HG03095 (cell line): Measurements from ENCODE around the gene LMTK3.
"Not testable (repeated sequence)": the region's sequence is repeated elsewhere in the genome, so short reads cannot be mapped to it uniquely, and the experiment has no call there.

Experiments used
- ATAC-seq: cut with Tn5 transposase; IDR thresholded peaks from one replicate; pipeline ENCODE4 v1.9.1; 2021; ENCODE audit warnings: moderate library complexity; ENCODE audit not compliant: unreplicated experiment

The LMTK3 gene

DNA sequence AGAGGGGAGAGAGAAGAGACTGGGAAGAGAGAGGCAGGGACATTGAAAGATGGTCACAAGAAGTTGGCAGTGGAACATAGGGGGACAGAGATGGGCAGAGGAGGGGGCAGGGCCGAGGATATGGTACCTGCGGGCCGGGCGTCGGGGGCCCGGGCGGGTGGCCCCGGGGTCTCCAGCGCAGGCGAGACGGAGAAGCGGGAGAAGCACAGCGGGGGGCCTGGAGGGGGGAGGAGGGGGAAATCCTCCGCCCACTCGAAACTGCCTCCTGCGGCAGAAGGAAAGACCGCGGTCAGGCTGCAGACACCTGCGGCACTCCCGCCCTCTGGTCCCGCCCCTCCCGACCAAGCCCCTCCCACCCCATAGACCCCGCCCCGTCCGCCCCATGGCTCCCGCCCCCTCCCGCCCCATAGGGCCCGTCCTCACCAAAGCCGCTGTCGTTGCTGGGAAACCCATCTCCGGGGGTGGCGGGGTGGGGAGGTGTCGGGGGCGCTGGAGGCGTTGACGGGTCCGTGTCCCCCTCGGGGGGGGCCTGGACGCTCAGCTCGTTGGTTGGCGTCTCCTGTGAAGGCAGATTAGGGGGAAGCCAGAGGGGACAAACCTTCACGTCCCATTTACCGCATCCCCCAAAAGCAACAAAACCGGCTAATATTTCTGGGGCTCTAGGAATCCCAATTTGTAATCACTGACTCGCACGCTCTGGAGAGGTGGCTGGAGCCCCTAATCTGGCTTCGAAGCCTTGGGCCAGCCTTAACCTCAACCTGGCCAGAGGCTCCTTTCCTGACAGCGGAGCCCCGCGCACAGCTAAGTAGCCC is 20.4 kb downstream of the LMTK3 start:
- no peak for ATAC-seq

DNA sequence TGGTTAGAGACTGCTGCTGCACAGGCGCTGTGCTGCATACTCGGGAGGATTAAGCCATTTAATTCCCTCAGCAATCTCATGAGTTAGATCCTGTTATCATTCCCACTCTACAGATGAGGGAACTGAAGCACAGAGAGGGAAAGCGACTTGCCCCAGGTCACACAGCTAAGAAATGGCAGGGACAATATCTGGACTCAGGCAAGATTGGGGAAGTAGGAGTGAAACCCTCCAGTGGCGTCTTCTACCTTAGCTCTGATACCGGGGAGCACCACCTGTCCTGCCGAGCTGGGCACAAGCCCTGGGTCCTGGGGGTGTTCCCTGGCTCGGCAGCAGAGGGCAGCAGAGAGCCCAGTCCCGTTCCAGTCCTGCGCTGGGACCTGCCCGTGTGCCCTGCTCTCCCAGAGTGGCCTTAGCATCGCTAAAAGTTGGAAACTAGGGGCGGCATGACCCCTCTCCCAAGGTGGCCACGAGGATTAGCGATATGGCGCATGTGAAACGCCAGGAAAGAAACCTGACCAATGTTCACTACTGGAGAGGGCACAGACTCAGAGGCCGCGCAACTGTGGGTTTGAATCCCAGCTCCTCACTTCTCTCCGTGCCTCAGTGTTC is 21.9 kb downstream of the LMTK3 start:
- ATAC-seq = no peak

GRCh38 chr19:48488478-48488877 is 23.2 kb downstream of the LMTK3 start:
- ATAC-seq = not testable (repeated sequence)

GRCh38 chr19:48487948-48488347 is 23.7 kb downstream of the LMTK3 start:
- no peak for ATAC-seq

GRCh38 chr19:48487544-48487943 is 24.1 kb downstream of the LMTK3 start:
- no peak for ATAC-seq

- ATAC-seq = not testable (repeated sequence)
Observed at GRCh38 chr19:48486706-48487105, 24.9 kb downstream of the LMTK3 start.

DNA sequence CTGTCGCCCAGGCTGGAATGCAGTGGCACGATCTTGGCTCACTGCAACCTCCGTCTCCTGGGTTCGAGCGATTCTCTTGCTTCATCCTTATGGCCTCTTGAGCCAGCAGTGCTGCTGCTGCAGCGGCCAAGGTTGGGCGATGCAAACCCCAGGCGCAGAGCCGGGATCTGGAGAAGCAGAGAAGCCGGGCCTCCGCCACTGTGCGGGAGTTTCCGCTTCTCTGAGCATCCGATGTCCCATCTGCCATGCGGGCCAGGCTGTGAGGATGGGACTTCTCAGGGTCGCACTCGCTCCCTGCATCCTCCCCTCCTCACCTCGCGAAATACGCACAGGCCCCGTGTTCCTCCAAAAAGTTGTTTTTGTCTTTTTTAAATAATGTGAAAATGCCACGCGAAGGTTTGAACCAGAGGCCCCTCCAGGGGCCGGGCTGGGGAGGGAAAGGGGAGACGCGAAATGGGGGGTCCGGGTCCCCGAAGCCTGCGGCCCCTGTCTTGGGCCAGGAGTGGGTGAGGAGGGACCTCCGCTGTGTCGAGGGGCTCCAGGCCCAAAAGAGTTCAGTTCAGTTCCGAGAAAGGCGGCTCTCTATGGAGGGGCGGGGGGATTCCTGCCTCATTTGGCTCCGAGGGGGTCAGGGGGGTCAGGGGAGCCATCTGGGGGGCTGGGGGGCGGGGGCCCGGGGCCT is 26.6 kb downstream of the LMTK3 start:
- no peak for ATAC-seq

DNA sequence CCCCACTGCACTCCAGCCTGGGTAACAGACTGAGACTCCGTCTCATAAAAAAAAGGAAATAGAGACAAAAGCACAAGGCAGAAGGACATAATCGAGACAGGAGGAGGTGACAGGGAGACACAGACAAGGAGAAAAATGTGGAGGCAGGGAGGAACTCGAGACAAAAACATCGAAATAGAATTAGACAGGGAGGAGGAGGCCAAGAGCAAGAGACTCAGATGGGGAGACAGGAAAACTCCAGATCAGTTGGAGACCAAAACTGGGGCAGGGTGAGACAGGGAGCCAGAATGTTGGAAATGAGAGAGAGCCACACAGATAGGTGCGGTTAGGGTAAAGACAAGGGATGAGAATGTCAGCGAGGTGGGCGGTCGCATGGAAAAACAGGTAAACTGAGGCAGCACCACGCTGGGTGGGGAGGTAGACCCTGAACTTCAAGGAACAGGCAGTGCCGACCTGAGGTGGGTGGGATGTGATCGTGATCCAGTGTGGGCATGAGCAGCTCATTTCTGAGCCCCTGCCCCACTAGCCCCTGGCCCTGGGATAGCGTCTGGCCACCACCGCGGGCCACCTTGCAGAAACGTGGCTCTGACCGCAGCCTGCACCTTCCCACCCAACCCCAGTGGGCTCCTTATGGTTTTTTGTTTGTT is 27.3 kb downstream of the LMTK3 start:
- no peak for ATAC-seq

- no peak for ATAC-seq
Observed at GRCh38 chr19:48483301-48483700, 28.3 kb downstream of the LMTK3 start.

DNA sequence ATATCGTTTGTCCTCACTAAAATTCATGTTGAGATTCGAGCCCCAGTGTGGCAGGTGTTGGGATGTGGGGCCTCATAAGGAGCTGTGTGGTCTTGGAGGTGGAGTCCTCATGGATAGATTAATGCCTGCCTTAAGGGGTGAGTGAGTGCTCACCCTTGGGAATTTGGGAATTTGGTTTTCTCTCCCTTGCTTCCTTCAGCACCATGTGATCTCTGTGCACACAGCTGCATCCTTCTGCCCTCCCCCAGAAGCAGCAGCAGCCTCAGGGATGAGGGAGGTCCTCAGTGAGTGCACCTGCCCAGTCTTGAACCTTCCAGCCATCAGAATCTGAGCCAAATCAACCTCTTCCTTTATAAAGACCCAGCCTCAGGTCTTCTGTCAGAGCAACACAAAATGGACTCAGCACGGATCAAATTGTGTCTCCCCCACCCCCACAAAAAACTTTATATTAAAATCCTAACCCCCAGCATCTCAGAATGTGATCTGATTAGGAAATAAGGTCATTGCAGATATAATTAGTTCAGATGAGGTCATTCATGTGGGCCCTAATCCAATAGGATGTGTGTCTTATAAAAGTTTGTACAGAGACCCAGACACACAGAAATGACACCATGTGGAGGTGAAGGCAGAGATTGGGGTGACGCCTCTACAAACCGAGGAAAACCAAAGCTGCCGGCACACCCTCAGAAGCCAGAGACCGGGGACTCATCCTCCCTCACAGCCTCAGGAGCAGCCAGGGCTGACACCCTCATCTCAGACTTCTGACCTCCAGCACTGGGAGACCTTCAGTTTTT is 29.6 kb downstream of the LMTK3 start:
- no peak for ATAC-seq

GRCh38 chr19:48480558-48481500 is 30.8 kb downstream of the LMTK3 start:
- no peak for ATAC-seq

GRCh38 chr19:48480183-48480557 is 31.5 kb downstream of the LMTK3 start:
- ATAC-seq = no peak

GRCh38 chr19:48479686-48480085 is 31.9 kb downstream of the LMTK3 start:
- ATAC-seq = no peak

- ATAC-seq = no peak
Observed at GRCh38 chr19:48478339-48479256, 33.0 kb downstream of the LMTK3 start.

DNA sequence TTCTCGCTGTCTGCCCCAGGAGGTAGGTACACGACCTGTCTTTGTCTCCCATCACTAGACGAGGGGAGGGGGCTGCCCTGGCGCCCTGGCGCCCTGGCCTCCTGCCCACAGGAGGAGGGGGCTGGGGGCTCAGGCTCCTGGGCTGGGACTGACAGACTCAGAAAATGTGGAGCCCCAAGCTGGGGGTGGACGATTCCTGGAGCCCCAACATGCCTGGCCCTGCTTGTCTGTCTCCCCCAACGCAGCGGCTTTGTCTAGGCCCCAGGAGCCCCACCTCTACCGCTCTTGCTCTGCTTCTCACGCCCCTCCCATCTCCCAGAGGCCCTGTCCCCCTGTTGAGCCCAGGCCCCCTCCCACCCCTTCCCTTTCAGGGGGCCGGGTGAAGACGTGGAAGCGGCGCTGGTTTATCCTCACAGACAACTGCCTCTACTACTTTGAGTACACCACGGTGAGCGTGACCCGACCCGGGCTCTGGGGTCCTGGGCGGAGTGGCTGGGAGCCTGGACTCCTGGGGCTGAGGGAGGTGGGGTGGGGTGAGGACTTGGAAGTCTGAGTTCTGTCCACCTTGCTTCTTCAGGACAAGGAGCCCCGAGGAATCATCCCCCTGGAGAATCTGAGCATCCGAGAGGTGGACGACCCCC is 33.8 kb downstream of the LMTK3 start:
- ATAC-seq = no peak

GRCh38 chr19:48477067-48477685 is 34.5 kb downstream of the LMTK3 start:
- ATAC-seq = no peak

DNA sequence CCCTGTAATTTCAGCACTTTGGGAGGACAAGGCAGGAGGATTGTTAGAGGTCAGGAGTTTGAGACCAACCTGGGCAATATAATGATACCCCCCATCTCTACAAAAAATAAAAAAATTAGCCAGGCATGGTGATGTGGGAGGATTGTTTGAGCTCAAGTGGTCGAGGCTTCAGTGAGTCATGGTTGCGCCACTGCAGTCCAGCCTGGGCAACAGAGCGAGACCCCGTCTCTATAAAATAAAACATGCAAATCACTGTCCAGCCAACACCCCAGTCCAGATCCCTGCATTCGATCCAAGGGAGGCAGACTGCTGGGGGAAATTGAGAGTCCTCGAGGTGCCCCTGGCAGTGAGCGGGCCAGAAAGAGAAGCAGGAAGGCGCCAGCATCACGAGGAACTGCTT is 35.5 kb downstream of the LMTK3 start:
- no peak for ATAC-seq
